Right lobe of liver (tissue), 6 donors: ENCODE measurements around the gene KATNAL1. TPM values are rescaled to one million over a fixed set of nuclear protein-coding genes. Genes with fewer than 3 reads are reported as not detected.

Experiments used
- ATAC-seq, 4 donors: fragments of 200-7000 bp; cut with Tn5 transposase; one replicate each; pipeline ENCODE4 v1.9.1; 2020; ENCODE audit warnings: mild to moderate bottlenecking in 4 of 4, moderate library complexity in 4 of 4
- DNase-seq, 3 donors: peaks; one replicate each; pipeline ENCODE4 v3.0.0-alpha.2; 2020
- H3K27ac ChIP-seq, 3 donors: fragments of 200-600 bp; one replicate each; pipeline ENCODE4 v1.8.0; 2022
- H3K27me3 ChIP-seq, 2 donors: fragments of 200-600 bp; one replicate each; pipeline ENCODE4 v1.8.0; 2022
- H3K36me3 ChIP-seq, 4 donors: fragments of 200-600 bp; sonication (generic) in 1 of 4; one replicate each; pipeline versions ENCODE4 v1.5.1 to v1.8.0; 2017 to 2022; ENCODE audit warnings: control low read depth in 1 of 4
- H3K4me1 ChIP-seq, 4 donors: fragments of 200-600 bp; sonication (generic) in 1 of 4; one replicate each; pipeline versions ENCODE4 v1.5.1 to v1.8.0; 2017 to 2022; ENCODE audit warnings: control low read depth in 1 of 4
- H3K4me3 ChIP-seq, 3 donors: fragments of 200-600 bp; one replicate each; pipeline ENCODE4 v1.8.0; 2022
- H3K9me3 ChIP-seq, 4 donors: fragments of 200-600 bp; sonication (generic) in 1 of 4; one replicate each; pipeline versions ENCODE4 v1.5.1 to v1.8.0; 2017 to 2022; ENCODE audit warnings: control low read depth in 1 of 4
- POLR2A ChIP-seq: fragments of 450-650 bp; IDR thresholded peaks from one replicate; pipeline ENCODE4 v1.6.1; 2017; ENCODE audit warnings: antibody characterized with exemption, mild to moderate bottlenecking
- WGBS: methylation state at CpG from one replicate; pipeline ENCODE4 v1.1.6; 2018; ENCODE audit warnings: low coverage, low lambda C conversion rate; ENCODE audit not compliant: insufficient coverage; ENCODE audit errors: missing lambda C conversion rate; 5-methylcytosine and 5-hydroxymethylcytosine counted together
- intact Hi-C, 2 donors: fragments of 100-400 bp; cut with DNase I; formaldehyde crosslinking; loops; one replicate each; pipeline versions ENCODE4 v1.11.2 to v1.14.1; 2022
- total RNA-seq, 6 experiments: library from RNA; depleted of rRNA in 2 of 6; stranded (reverse); fragments of >200 nt in 2 of 6; fragmentation: NEBNext Ultra II Directional in 3 of 6; extraction: Animal tissue kit (Norgen Biotek cat#: 25700) in 3 of 6; gene quantifications; one replicate each; pipeline versions ENCODE4 v1.1.0 to v1.2.4, GENCODE V29; 2016 to 2023
- TF ChIP-seq, protein P1 (sequence below), 4 donors: fragments of 200-600 bp in 3 of 4; fragments of 450-650 bp in 1 of 4; IDR thresholded peaks; one replicate each; pipeline versions ENCODE4 v1.5.1 to v1.8.0; 2016 to 2022; ENCODE audit warnings: antibody characterized with exemption in 4 of 4, mild to moderate bottlenecking in 2 of 4
- donor health status: DM: no; HTN: yes; CAD: no.
- donor health status: DM: no; HTN: no; CAD: no.
- donor health status: DM: no; HTN: no; CAD: no.
- donor health status: DM: no; HTN: yes; CAD: no.
- donor health status: DM: no; HTN: yes; CAD: no.

Gene KATNAL1
- total RNA-seq, 6 experiments from 2014 or later: 6.3 to 10.0 (median 9.3) TPM

DNA sequence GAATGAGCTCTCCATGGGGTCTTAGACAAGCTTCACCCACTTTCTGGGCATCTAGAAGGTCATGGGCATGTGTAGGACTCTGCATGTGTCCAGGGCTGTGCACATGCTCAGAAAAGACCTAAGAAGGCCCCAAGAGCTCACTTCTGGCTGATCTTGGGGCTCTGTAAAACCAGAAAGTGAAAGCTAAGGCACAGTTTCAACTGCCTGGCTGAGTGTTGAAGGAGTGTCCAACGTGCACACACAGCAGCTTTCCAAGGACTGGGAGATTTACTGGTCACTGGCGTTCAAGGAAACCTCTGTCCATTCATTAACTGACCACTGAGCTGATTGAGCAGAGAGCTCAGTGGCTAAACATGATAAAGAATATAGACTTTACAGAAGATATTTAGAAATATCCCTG is 137.9 kb downstream of the KATNAL1 start:
- Histone ChIP-seq H3K4me3 (no peak overlapping the region), H3K27ac (no peak overlapping the region), H3K9me3 (no peaks in the 10 kb centered on the region), H3K36me3 (no peaks in the 10 kb centered on the region), H3K27me3 (no peaks in the 10 kb centered on the region), H3K4me1 (no peaks in the 10 kb centered on the region)
- intact Hi-C loops: no loop called here
- WGBS: 46% methylated on average over 2 of the region's 2 CpGs
- ATAC-seq: no peak
- DNase-seq: no peak
- no peak for TF ChIP-seq POLR2A
- TF ChIP-seq, protein P1, sequence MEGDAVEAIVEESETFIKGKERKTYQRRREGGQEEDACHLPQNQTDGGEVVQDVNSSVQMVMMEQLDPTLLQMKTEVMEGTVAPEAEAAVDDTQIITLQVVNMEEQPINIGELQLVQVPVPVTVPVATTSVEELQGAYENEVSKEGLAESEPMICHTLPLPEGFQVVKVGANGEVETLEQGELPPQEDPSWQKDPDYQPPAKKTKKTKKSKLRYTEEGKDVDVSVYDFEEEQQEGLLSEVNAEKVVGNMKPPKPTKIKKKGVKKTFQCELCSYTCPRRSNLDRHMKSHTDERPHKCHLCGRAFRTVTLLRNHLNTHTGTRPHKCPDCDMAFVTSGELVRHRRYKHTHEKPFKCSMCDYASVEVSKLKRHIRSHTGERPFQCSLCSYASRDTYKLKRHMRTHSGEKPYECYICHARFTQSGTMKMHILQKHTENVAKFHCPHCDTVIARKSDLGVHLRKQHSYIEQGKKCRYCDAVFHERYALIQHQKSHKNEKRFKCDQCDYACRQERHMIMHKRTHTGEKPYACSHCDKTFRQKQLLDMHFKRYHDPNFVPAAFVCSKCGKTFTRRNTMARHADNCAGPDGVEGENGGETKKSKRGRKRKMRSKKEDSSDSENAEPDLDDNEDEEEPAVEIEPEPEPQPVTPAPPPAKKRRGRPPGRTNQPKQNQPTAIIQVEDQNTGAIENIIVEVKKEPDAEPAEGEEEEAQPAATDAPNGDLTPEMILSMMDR (IDR thresholded peaks at IDR 0.05): no peak

DNA sequence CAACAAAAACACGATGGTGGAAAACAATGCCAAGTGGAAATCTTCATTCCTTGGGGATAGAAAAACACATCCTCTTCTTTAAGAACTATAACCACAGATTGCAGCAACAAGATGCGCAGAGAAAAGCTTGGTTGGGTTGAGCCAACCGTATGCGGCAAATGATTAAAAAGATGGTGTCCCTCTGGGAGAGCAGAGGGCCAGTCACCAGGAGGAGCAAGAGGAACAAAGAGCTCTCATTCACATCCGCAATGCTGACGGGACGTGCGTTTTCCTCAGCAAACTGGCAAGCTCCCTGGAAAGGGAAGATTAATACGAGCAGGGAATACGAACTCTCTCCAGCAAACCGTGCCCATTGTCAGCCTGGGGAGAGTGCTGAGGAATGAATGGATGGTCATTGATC is 141.6 kb downstream of the KATNAL1 start:
- no peak for DNase-seq
- Histone ChIP-seq H3K9me3 (no peaks in the 10 kb centered on the region), H3K36me3 (no peaks in the 10 kb centered on the region), H3K27me3 (no peaks in the 10 kb centered on the region), H3K4me3 (no peak overlapping the region), H3K4me1 (no peaks in the 10 kb centered on the region), H3K27ac (no peak overlapping the region)
- no peak for ATAC-seq
- WGBS: 63% methylated on average over 5 of the region's 11 CpGs
- intact Hi-C loops: no loop called here
- TF ChIP-seq, protein P1 (IDR thresholded peaks at IDR 0.05): no peak

DNA sequence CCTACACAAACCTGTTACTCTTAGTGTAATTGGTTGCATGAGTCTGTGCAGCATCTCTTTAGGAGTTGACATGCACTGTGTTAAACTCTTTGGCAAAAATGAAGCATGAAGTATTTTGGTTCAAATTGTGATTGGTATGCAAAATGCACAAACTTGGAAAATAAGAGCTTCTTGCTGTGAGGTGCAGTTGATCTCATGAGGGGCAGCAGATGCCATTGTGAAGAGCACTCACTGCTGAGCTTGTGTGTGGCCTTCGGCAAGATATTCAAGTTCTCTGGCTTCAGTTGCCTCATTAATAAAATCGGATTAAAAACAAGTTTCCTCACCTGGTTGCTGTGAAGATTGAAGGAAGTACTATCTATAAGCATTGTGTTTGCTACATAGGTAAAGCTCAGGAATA is 142.3 kb downstream of the KATNAL1 start:
- no peaks in the 10 kb centered on the region for H3K27me3 ChIP-seq
- WGBS: 60% methylated on average over 2 of the region's 2 CpGs
- H3K4me1 ChIP-seq: no peaks in the 10 kb centered on the region
- intact Hi-C loops: no loop called here
- ATAC-seq: no peak
- H3K4me3 ChIP-seq: no peak overlapping the region
- H3K27ac ChIP-seq: no peak overlapping the region
- no peaks in the 10 kb centered on the region for H3K36me3 ChIP-seq
- no peak for DNase-seq
- no peaks in the 10 kb centered on the region for H3K9me3 ChIP-seq
- TF ChIP-seq POLR2A: no peak
- TF ChIP-seq, protein P1 (IDR thresholded peaks at IDR 0.05): no peak

DNA sequence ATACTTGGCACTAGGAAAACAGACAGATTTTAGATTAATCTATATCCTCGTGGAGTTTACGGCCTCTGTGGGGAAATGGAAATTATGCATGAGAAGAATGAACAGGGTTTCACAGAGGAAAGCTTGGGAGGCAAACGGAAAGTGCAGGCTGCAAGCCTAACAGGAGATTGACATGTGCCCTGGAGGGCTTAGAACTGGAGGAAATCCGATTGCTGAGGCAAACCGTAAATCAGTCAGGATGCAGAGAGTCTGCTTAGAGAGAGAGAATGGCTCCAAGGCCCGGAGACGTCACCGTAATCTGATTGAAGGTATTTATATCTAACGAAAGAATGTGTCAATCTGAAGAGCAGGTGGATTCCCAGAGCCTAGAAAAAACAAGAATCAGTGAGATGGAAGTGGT is 143.2 kb downstream of the KATNAL1 start:
- ATAC-seq (no peak), DNase-seq (no peak)
- Histone ChIP-seq H3K36me3 (no peaks in the 10 kb centered on the region), H3K27ac (no peak overlapping the region), H3K9me3 (no peaks in the 10 kb centered on the region), H3K4me3 (no peak overlapping the region), H3K4me1 (no peaks in the 10 kb centered on the region), H3K27me3 (no peaks in the 10 kb centered on the region)
- intact Hi-C loops: no loop called here
- WGBS: 44% methylated on average over 6 of the region's 9 CpGs
- no peak for TF ChIP-seq POLR2A
- TF ChIP-seq, protein P1 (IDR thresholded peaks at IDR 0.05): no peak

DNA sequence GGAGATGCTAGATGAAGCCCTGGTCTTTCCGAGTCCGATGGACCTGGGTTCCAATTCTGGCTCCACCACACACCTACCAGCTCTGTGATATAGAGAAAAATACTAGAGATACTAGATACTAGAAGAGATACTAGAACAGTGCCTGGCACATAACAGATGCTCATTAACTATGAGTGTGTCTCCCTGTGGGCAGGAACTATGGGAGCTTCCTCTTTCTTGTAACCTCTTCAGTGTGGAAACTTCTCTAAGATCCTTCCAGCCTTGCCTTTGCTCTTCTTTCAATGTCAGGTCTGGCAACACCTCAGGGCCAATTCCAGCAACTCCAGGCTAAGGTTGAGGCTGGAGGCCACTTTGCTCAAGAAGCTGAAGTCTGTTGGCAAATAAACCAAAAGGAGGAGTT is 143.9 kb downstream of the KATNAL1 start:
- Histone ChIP-seq H3K4me3 (no peak overlapping the region), H3K27ac (no peak overlapping the region), H3K4me1 (no peaks in the 10 kb centered on the region), H3K27me3 (no peaks in the 10 kb centered on the region), H3K36me3 (no peaks in the 10 kb centered on the region), H3K9me3 (no peaks in the 10 kb centered on the region)
- TF ChIP-seq POLR2A: no peak
- TF ChIP-seq, protein P1 (IDR thresholded peaks at IDR 0.05): no peak
- intact Hi-C loops: no loop called here
- no peak for DNase-seq
- 88% methylated on average over 2 of the region's 2 CpGs for WGBS
- ATAC-seq: no peak
